NCI-H82 (cell line): Measurements from ENCODE around the gene CORO7.
"Not testable (repeated sequence)": the region's sequence is repeated elsewhere in the genome, so short reads cannot be mapped to it uniquely, and the experiment has no call there.

Experiments used
- DNase-seq: peaks from one replicate; lab custom pipeline; 2025; lab: John Stamatoyannopoulos, UW

The CORO7 gene

GRCh38 chr16:4401510-4401909, 14.9 kb downstream of the CORO7 start:
- no peak for DNase-seq

DNA sequence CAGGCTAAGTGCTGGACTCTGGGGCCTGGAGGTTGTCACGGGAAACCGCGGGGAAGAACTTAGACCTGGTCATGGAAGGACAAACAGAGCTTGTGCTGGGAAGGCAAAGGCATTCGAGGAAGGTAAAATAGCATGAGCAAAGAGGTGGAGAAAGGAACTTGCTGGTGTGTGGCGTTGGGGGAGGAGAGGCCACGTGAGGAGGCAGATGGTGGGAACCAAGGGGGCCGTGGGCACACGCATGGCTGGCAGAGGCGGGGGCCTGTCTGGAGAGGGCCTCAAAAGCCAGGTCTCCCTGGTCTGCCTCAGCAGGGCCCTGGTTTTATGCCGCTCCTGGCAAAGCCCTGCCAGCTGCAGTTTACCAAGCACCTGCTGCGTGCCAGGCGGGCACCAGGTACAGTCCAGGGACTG, 15.3 kb downstream of the CORO7 start:
- DNase-seq: no peak

- DNase-seq: no peak
Observed at GRCh38 chr16:4399001-4399730, 17.2 kb downstream of the CORO7 start.

DNA sequence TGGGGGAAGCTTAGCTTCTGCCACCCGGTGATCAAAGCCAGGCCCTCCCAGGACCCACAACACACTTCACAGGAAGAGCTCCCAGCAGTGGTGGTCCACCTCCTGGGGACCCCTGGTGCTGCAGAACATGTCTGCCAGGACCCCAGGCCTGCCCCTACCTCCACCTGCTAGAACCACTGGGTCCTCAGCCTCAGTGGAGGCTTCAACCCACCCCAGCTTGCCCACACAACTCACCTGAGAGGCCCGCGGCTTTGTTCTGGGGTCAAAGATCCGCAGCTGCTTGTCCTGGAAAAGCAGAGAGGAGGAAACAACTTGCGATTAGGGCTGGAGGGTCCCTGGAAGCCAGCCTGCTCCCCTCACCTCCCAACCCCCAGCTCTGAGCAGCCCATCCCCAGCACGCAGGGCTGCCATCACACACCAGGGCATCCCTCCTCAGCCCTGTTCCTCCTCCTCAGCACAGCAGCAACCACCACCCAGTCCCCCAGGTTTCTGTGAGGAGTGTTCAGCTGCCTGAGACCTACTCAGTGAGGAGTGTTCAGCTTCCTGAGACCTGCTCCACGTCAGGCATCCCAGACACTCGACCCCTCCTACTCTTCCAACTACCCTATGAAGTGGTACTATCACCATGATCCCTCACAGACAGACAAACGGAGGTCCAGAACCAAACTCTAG, 21.2 kb downstream of the CORO7 start:
- DNase-seq: no peak

DNA sequence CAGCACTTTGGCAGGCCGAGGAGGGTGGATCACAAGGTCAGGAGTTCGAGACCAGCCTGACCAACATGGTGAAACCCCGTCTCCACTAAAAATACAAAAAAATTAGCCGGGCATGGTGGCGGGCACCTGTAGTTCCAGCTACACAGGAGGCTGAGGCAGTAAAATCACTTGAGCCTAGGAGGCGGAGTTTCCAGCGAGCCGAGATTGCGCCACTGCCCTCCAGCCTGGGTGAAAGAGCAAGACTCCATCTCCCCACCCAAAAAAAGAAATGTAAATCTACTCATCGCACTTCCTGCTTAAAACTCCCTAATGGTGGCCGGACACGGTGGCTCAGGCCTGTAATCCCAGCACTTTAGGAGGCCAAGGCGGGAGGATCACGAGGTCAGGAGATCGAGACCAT, 22.5 kb downstream of the CORO7 start:
- not testable (repeated sequence) for DNase-seq

DNA sequence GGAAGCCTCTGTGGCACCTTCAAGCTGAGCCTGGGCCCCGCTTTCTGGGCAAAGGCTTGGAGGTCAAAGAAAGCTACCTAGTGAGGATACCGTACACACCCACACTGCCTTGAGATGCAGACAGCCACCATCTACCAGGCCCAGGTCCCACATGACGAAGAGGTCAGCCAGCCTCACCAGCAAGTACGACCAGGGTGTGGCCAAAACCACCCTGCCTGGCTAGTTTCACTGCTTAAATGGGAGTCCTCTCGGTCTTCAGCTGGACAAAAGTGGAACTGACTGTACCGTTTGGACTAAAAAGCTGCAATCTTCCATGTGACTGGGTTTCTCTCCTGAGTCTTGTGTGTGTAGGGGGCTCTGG, 23.2 kb downstream of the CORO7 start:
- DNase-seq: no peak

- DNase-seq: peak; percentile 66
Observed at GRCh38 chr16:4392382-4393239, 23.8 kb downstream of the CORO7 start.

DNA sequence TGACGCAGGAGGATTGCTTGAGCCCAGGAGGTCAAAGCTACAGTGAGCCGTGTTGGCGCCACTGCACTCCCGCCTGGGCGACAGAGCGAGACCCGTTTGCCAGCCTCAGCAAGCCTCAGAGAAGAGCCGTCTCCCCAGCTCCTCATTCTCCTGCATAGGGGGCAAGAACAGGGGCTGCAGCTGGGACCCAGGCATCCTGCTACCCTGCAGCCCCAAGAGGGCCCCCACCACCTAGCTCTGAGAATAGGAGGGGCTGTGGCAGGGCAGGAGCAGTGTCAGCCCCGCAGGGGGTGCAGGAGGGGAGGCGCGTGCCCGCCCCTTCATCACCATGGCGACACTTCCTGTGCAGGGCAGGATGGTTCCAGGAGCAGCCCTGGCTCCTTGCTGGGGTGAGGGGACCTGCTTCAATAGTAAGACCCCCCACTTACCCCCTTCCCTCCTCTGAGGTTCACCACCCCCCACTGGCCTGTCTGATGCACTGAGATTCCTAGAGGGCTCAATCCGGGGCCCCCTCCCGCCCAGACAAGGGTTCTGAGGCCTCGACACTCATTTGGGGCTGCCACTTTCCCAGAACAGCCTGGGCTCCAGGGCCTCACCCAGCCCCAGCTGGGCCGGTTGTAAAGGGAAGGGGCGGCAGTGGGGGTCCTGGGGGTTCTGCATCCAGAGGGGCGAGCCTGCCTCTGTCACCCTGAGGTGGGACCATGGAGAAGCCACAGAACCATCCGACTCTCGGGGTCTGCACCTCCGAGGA, 24.6 kb downstream of the CORO7 start:
- no peak for DNase-seq

- peak; percentile 27 for DNase-seq
Observed at GRCh38 chr16:4390266-4391260, 25.8 kb downstream of the CORO7 start.

DNA sequence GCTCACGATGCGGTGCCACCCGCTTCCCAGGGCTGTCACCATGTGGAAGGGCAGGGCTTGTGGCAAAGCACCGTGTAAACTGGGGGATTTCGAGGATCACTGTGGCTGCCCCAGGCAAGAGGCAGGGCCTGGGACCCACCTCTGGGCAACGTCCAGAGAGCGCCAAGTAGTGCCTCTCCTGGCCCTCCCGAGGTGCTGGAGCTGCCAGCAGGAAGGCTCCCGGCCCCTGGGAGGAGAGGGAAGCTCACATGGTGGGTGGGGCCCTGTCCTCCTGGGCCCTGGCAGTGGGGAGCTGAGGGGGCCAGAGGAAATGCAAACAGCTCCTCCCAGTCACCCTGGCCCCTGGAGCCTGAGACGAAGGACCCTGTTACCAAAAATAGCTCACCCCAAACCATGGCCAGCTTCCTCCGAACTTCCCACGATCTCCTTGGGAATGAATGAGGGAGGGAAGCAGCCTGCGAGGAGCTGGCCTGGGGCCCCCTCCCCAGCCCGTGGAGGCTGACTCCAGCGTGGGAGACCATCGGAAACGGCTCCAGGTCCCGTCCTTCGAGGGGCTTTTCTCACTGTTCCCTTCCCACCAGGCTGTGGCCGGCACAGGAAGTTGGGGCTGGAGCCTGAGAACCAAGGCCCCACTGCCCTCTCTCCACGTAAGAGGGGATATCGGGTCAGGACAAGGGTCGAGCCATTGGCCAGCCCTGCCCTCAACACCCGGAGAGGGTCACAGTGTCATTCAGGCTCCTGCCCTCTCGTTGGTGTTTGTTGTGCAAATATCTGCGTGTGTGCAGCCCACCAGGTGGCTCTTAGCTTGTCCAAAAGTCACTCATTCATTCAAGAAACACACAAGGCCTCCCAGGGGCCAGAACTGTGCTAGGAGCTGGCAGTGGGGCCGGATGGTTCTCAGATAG, 27.1 kb downstream of the CORO7 start:
- no peak for DNase-seq

DNA sequence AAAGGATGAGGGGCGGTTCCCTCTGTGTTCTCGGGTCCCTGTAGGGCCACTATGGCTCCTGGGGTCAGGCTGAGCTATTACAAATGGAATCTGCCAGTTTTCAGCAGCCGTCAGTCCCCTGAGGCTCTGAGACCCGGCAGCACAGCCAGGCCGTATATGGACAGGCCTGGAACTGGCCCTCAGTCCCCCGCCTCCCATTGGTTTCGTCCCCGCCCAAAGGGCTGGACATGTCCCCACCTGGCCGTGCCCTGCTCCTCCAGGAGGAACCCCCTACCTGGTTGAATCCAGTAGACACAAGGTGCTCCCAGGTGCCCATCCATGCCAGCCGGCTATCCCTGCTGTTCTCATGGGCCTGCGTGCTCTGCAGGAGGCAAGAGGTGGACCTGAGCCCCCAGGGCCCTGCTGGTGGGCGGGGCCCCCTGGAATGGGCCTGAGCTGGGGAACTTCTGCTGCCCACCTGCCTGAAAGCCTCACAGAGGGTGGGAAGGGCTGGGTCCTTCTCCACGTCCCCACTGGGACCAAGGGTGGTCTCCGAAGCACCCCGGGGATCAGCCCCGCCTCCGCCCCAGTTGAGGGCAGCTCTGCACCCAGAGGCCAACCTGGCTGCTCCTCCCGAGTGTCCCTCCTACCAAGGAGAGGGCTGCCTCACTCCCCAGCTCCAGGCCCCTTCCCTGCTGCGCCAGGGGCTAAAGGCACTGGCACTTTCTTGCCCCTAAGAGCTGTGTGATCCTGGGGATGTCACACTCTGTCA, 27.9 kb downstream of the CORO7 start:
- no peak for DNase-seq

- DNase-seq: no peak
Observed at GRCh38 chr16:4387781-4388180, 28.6 kb downstream of the CORO7 start.

GRCh38 chr16:4386951-4387565, 29.3 kb downstream of the CORO7 start:
- DNase-seq: no peak

DNA sequence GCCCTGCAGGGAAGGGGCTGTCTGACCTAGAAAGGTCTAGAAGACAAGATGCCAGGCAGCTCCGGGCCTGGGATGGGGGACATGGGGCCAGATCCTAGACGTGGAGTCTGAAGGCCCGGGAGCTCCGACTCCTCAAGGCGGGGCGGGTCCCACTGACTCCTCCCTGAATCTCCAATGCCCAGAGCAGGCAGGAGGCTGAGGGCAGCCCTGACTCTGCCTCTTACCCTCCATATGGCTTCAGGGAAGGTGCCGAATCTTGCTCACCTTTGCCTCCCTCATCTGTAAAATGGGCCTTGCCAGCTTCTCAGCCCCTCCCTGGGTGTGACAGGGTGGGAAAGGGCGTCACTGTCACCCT, 30.0 kb downstream of the CORO7 start:
- DNase-seq: no peak

DNA sequence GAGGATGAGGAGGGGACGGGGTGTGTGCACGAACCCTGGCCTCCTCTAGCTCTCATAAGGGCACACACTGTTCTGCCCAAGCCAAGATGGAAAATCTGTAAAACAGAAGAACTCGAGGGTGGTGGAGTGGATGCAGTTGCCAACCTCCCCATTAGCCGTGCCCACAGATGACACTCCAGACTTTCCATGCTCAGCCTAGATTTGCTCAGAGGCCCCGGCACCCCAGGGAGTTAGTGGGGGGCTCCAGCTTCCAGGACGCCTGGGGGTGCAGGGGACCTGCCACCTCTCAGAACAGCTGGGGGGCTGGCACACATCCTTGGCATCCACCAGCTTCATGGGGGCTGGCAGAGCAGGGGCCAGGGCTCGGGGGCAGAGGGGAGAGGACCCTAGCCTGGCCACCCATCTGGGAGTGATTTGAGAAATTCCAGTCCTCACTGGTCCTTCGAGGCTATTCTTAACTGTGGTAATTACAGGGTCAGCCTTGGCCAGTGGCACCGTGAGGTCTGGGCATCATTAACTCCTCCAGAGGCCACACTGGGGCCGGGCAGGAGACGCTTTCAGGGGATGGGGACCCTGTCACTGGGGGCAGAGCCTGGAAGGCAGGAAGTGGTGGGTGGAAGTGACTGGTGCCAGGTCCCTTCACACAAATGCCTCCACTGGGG, 30.5 kb downstream of the CORO7 start:
- DNase-seq: no peak

- DNase-seq: no peak
Observed at GRCh38 chr16:4385066-4385788, 31.2 kb downstream of the CORO7 start.

DNA sequence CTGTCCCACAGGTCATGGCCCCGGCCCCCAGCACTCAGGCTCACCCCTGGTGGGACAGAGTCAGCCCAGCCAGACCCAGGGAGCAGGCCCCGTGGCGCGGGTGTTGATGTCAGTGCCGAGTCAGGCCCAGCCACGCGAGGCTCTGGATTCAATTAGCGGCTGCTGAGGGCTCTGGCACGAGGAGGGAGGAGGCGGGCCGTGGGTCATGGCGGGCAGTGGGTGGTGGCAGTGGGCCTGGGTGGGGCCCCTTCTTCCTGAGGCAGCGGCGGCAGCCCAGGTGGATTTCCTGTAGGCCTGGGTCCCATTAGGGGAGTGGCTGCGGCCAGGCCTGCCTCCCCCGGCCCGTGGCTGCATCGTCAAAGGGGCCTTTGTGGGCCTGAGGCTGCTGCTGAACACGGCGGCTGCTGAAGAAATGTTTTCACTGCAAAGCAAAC, 31.9 kb downstream of the CORO7 start:
- no peak for DNase-seq
